GM18858 (cell line): ENCODE data around the gene MADCAM1.
"Not testable (repeated sequence)": the region's sequence is repeated elsewhere in the genome, so short reads cannot be mapped to it uniquely, and the experiment has no call there.

Experiments
- ATAC-seq: cut with Tn5 transposase; IDR thresholded peaks from one replicate; pipeline ENCODE4 v1.9.1; 2021; ENCODE audit not compliant: unreplicated experiment

MADCAM1 gene

DNA sequence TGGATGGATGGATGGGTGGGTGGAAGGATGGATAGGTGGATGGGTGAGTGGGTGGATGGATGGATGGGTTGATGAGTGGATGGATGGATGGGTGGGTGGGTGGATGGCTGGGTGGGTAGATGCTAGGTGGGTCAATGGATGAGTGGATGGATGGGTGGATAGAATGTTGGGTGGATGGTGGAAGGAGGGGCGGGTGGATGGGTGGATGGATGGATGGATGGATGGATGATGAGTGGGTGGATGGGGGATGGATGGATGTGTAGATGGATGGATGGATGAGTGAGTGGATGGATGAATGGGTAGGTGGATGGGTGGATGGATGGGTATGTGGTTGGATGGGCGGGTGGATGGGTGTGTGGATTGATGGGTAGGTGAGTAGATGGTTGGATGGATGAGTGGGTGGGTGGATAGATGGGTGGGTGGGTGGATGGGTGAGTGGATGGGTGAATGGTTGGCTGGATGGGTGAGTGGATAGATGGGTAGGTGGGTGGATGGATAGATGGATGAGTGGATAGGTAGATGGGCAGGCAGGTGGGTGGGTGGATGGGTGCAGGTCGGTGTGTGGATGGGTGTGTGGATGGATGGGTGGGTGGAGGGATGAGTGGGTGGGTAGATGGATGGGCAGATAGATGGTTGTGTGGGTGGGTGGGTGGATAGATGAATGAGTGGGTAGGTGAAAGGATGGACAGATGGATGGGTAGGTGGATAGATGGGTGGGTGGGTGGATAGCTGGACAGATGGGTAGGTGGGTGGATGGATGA, 31.1 kb upstream of the MADCAM1 start:
- no peak for ATAC-seq

DNA sequence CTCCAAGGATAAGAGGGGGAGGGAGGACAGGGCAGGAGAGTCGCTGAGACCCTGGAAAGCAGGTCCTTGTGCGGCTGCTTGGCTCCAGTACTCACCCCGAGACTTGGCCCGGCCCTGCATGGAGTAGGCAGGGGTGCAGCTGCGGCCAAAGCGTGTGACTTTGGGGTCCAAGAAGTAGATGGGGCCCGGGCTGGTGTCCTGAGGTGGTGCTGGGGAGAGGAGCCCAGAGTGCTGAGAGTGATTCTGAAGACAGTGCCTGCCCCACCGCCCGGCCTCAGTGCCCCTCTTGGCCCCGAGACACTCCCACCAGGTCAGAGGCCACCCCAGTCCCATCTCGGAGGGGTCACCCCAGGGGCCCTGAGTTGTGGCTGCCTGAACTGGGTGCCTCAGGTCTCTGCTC, 28.7 kb upstream of the MADCAM1 start:
- ATAC-seq = no peak

DNA sequence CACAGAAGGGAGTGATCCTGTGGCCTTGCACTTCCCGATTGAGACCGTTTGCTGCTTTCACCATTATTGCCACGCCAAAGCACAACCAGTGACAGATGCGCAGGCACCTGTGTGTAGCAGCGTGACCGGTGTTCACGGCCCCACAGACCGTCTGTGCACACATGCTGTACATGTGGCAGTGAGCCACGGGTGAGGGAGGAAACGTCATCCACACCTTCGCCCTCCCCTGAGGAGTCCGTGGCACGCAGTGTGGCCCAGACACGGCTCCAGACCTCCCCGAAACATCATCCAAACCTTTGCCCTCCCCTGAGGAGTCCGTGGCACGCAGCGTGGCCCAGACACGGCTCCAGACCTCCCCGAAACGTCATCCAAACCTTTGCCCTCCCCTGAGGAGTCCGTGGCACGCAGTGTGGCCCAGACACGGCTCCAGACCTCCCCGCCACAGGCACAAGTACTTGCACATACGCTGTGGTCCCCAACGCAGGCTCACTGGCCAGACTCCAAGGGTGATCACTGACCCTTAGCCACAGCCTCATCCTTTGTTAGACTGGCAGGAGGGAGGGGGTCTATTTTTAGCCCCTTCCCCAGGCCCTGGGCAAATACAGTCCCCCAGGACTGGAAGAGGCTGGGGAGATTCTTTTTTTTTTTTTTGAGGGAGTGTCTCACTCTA, 27.6 kb upstream of the MADCAM1 start:
- no peak for ATAC-seq

DNA sequence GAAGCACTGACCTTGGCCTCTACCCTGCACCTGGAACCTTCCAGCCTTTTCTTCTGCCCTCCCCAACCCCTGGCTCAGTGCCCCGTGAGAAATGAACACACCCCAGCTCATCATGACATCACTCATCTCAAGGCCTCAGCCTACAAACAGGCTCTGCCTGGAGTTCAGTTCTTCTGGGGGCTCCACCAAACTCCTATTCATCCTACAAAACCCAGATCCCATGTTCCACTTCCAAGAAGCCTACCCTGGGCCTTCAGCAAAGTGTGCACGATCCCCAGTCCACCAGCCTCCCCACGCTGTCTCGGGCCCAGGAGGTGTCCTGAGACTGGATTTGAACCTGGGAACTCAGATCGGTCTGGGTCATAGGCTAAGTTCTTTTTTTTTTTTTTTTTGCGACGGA, 26.5 kb upstream of the MADCAM1 start:
- ATAC-seq = no peak

DNA sequence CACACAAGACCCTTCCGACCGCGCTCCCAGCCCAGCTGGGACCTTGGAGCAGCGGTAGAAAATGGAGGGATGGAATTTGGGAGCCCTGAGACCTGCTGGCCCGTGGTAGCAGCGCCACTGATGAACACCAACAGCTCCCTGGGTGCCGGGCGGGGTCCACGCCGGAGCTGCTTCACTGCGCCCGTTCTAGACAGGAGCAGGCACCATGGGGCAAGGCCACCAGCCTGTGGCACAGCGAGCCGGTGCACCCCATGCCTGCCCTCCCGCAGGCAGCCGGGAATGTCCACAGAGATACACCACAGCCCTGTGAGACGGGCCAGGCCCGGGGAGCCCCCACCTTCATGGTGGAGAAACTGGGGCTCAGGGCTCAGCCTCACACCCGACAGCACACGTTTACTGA, 25.6 kb upstream of the MADCAM1 start:
- ATAC-seq = no peak

DNA sequence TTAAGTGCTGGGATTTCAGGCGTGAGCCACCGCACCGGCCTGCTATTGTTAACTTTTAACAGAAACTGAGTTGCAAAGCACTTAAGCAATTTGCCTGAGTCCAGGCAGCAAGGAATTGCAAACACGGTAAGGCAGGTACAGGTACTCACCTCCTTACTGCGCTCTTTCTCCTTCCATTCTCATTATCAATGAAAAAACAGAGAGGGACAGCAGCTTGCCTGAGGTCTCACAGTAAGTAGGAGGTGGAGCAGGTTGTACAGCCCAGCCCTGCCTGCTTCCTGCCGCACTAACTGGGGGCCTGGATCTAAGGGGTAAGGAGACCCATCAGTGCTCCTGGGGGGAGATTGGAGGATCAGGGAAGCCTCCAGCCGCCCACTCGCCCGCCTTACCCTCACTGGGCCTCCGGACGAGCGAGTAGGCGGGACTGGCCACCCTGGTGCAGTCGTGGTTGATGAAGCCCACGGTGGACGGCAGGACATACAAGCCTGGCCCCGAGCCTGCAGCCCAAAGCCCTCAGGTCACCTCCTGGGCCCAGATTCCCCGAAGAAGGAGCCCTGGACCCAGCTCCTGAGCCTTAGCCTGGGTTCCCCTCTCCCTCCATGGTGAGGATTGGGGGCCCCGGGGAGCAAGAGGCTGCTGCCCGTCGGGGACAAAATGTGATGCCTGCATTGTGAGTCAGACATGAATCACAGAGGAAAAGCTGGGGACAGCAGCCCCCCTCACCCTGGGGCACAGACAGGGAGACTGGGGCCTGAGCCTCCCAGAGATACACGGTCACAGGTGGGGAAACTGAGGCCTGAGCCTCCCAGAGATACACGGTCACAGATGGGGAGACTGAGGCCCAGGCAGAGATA, 24.1 kb upstream of the MADCAM1 start:
- no peak for ATAC-seq

DNA sequence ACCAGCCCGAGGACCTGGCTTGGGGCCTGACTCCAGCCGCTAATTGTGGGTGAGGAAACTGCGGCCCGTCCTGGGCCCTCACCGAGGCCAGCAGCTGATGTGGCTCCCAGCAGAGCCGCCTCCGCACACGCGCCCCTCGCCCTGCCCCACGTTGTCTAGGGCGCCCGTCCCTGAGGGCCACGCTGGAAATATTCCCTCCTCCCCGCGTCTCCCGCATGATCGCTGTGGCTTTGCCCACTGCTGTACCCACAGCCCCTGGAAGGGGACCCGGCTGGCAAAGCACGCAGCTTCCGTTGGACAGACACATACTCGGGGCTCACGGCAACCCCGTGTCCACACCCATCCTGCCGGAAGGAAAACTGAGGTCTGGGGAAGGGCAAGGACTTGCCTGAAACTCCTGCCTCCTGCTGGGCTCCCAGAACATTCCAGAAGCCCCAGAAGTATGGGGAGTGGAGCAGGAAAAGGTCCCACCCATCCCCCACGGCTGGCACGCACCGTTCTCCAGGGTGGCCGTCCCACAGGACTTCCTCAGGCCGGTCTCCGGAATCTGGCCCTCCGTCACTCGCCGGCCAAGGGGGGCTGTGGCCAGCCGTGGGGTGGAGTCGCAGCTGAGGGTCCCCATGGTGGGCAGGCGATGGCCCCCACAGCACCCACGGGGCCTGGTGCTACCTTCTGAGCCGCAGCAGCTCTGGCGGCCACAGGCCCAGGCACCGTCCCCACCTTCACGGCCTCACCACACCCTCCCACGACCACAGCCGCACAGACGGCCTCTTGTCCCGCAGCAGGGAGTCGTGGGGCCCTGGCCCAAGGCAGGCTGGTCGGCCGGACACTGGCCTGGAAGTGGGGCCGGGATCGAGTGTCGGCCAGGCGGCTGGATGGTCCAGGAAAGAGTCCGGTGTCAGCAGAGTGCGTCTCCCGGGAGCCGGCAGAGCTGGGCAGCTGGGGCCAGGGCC, 21.9 kb upstream of the MADCAM1 start:
- no peak for ATAC-seq

DNA sequence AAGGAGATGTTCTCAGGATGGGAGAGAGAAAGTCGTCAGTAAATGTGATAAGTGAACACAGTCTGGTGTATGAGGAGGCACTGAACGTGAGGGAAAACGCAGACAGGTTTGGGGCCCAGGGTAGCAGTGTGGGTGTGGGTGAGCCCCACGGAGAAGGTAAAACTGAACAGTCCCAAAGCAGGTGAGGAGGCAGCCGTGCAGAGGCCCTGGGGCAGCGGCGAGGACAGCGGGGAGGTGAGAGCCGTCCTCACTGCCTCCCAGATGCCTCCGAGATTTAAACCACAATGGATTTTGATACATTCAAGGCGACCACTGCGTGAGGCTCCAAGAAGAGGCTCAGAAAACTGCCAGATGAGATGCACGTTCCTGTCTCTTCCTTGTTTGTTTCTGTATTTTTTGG, 20.9 kb upstream of the MADCAM1 start:
- no peak for ATAC-seq

DNA sequence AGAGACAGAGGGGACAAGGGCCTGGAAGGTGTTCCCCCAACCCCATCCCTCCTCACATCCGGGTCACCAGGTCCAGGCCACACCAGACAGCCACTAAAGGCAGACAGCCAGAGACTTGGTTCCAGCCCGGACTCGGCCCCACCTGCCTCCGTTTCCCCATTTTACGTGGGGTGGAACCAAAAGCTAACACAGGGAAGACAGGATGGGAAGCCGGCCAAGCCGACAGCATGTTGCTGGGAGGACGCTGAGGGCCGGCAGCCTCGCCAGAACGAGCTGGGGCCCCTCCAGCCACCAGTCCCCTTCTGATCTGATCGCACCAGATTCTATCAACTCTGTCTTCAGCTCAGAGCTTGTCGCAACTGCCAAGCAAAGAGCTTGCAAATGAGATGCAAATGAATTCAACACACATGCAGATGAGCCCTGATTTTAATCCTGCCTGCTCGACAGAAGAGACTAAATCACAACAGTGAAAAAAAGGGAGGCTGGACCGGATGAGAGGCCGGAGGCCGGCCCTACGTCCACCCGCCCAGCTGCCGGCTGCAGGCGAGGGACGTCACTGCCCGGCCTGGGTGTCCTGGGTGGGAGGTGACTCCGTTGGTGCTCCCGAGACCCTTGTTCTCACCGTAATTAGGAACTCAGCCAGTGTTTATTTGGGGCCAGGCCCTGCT, 17.9 kb upstream of the MADCAM1 start:
- ATAC-seq = no peak

DNA sequence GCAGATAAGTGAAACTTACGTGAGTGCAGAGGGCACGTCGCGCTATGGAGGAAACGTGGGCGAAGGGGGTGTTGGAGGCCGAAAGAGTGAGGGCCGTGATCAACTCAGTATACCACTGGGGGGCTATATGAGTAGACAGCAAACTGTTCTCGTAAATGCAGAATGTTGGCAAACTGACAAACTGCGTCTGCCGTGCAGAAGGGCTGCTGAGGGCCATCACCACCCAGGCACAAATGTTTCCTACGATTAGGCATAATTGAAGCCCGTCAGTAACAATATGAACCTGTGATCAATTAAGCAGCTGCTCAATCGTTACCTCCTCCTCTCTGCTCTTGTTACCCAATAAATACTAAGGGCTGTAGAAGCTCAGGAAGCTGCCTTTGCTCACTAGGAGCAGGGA, 17.3 kb upstream of the MADCAM1 start:
- ATAC-seq = no peak

DNA sequence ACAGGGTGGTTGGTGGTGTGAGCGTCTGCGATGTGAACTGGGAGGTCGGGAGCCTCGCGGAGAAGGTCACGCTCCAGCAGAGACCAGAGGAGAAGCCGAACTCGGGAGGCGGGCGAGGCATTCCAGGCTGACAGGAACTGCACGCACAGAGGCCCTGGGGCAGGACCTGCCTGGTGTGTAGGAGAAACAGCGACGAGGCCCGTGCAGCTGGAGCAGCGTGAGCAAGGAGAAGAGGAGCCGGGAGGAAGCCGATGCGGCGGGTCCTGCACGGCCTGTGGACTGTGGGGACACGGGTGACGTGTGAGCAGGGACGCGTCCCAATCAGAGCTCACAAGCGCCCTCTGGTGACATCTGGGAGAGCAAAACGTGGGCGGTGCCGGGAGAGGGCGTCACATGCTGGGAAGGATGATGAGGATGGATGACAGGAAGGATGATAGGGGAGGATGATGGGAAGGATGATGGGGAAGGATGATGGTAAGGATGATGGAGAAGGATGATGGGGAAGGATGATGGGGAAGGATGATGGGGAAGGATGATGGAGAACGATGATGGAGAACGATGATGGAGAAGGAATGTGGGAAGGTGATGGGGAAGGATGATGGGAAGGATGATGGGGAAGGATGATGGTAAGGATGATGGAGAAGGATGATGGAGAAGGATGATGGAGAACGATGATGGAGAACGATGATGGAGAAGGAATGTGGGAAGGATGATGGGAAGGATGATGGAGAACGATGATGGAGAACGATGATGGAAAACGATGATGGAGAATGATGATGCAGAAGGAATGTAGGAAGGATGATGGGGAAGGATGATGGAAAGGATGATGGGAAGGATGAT, 16.1 kb upstream of the MADCAM1 start:
- no peak for ATAC-seq

DNA sequence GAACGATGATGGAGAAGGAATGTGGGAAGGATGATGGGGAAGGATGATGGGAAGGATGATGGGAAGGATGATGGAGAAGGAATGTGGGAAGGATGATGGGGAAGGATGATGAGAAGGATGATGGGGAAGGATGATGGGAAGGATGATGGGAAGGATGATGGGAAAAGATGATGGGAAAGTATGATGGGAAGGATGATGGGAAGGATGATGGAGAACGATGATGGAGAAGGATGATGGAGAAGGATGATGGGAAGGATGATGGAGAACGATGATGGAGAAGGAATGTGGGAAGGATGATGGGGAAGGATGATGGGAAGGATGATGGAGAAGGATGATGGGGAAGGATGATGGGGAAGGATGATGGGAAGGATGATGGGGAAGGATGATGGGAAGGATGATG, 15.2 kb upstream of the MADCAM1 start:
- not testable (repeated sequence) for ATAC-seq

DNA sequence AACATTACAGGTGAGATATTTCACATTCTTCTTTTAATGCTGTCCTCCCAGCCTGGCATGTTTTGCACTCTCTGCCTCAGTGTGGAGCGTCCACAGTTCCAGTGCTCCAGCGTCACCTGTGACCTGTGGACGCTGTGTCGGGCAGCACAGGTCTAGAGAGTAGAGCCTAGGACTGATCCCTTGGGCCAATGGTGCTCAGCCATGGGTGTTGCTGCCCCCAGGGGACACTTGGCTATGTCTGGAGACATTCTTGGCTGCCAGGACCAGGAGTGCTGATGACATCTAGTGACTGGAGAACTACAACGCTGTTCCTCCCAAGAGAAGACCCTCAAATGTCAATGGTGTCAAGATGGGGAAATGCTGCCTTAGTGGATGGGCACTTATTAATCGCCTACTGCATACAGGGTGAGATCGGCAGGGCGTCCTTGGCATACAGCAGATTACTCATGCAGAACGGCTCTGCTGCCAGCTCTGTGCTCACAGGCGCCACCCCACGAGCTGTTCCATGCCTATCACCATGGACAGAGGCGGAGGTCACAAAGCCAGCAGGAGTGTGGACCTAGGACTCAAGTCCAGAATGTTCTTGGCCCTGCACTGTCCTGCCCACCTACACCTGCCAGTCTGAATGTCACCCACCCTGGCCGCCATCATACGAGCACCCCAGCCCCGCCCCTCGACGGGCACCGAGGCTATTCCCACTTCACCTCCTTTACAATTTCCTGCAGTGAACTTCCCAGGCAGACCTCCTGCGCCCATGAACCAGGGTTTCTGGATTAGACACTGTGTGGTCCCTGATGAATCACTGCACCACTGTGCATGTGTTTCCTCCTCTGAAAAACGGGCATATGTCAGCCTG, 13.9 kb upstream of the MADCAM1 start:
- ATAC-seq = no peak

DNA sequence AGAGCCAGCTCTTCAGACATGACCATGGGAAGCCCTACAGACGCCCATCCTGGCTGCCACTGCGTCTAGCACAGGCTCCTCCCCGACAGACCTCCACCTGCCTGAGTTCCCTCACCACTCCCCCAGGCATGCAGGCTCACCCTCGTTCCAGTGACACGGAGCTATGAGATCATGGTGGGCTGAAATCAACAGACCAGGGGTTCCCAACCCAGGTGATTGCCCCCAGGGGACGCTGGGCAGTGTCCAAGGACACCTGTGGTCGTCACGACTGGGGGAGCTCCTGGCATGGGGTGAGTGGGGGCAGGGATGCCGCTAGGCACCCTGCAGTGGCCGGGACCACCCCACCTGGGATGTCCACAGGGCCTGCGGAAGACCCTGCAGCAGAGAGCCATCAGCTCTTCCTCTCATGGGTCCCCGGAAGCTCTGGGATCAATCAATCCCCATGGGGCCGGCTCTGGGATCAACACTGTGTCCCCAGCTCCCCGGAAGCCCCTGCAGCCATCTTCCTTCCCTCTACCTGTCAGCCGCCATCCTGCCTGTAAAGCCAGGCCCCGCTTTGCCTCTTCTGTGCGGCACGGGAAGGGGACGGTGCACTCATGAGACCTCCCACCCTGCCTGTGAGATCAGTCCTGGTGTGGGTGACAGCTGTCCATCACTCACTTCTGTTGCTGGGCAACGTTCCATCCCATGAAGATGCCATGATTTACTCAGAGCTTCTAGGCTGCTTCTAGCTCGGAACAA, 12.8 kb upstream of the MADCAM1 start:
- ATAC-seq = no peak

DNA sequence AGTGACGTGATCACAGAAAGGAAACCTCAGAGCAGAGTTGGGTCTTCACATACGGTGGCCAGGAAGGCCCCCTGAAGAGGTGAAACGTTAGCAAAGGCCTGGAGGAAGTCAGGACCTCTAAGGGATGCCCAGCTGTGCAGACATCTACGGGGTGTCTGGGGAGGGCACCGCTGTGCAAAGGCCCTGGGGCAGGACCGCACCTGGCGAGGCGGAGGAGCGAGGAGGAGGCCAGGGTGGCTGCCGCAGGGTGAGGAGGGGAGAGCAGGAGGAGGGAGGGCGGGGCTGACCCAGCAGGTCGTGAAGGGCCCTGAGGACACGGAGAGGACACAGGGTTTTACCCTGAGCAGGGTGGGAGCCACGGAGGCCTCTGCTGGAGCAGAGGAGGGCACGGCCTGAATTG, 11.8 kb upstream of the MADCAM1 start:
- ATAC-seq = no peak

DNA sequence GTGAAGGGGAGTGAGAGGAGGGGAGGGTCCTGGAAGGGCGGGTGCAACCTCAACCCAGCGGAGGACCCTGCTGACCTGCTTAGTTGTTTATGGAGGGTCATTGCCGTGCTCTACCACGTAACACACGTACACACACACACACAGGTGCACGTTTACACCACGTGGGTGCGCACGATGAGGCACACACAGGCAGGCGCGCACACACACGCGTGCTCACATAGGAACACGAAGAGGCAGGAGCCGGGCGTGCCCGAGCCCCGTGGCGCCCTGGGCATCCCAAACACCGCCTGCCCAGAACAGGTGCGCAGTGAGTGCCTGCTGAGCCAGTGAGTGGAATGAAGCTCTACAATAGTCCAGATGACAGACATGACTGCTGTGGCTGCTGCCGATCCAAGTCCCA, 11.2 kb upstream of the MADCAM1 start:
- ATAC-seq = no peak

DNA sequence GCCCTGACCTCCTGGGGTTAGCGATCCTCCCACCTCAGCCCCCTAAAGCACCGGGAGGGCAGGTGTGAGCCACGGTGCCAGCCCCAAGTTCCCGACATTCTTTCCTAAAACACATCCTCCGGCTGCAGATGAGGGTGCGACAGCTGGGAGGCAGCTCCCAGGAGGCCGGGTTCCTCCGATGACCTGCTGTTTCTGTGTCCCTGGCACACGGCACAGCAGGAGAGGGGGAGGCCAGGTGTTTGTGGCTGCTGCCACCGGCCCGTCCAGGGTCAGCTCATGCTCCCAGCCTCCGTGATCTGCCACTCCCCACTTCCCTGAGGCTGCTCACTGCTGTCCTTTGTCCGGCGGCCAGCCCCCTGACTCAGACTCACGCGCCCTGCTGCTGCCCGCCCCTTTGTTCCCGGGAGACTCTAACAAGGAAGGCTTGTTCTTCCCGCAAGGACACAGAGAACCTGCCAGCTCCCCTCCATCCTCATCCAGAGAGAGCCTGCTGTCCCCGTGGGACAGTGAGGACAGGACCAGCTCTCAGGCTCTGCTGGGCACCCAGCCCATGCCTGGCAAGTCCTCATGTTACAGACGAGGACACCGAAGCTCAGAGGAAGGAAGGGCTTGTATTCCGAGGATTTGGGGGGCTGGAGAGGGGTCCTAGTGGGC, 10.6 kb upstream of the MADCAM1 start:
- no peak for ATAC-seq
